K562 (cell line): Measurements from ENCODE around the gene MAZ. TPM values are rescaled to one million over a fixed set of nuclear protein-coding genes. Genes with fewer than 3 reads are reported as not detected.

ENCODE experiments used
- BACH1 ChIP-seq: fragments of 200-800 bp; sonication (Bioruptor generic); IDR thresholded peaks from 2 replicates; pipeline ENCODE4 v1.6.1; 2016; ENCODE audit warnings: missing genetic modification characterization, missing compliant biosample characterization
- BCL6 ChIP-seq: fragments of 250-450 bp; sonication (Bioruptor Pico); IDR thresholded peaks from 2 replicates; pipeline ENCODE4 v1.4.0; 2020
- BHLHE40 ChIP-seq: IDR thresholded peaks from 2 replicates; pipeline ENCODE4 v1.6.1; 2011; ENCODE audit warnings: low read length, improper control_type of control experiment
- CBX1 ChIP-seq: sonication (generic); IDR thresholded peaks from 2 replicates; pipeline ENCODE4 v1.6.1; 2016; ENCODE audit warnings: antibody characterized with exemption, low read depth, mild to moderate bottlenecking
- DACH1 ChIP-seq: fragments of 450-650 bp; IDR thresholded peaks from 2 replicates; pipeline ENCODE4 v1.6.1; 2018; ENCODE audit not compliant: partially characterized antibody
- FOXA1 ChIP-seq: fragments of 450-650 bp; IDR thresholded peaks from 2 replicates; pipeline ENCODE4 v1.6.1; 2016; ENCODE audit warnings: mild to moderate bottlenecking, borderline replicate concordance
- GABPB1 ChIP-seq: sonication (generic); formaldehyde crosslinking; IDR thresholded peaks from 2 replicates; pipeline ENCODE4 v1.8.0; 2022; ENCODE audit warnings: mild to moderate bottlenecking, missing genetic modification reagents
- KLF13 ChIP-seq: fragments of 450-650 bp; IDR thresholded peaks from 2 replicates; pipeline ENCODE4 v1.6.1; 2016; ENCODE audit warnings: missing genetic modification characterization, low read depth, mild to moderate bottlenecking, missing compliant biosample characterization, moderate library complexity, borderline replicate concordance
- MAZ ChIP-seq, 2 experiments: fragments of 450-650 bp in 1 of 2; sonication (generic) in 1 of 2; formaldehyde crosslinking; IDR thresholded peaks in 1 of 2; conservative IDR thresholded peaks in 1 of 2; 2 replicates each; pipeline versions ENCODE4 v1.4.0 to v1.5.0; 2020; ENCODE audit warnings: mild to moderate bottlenecking in 1 of 2, missing genetic modification reagents in 1 of 2
- MYBL2 ChIP-seq, 2 experiments: fragments of 450-650 bp in 1 of 2; sonication (generic) in 1 of 2; formaldehyde crosslinking in 1 of 2; IDR thresholded peaks; 2 replicates each; pipeline versions ENCODE4 v1.6.1 to v1.8.1; 2017 to 2022; ENCODE audit warnings: borderline replicate concordance in 1 of 2, inconsistent platforms in 1 of 2, low read depth in 1 of 2, mild to moderate bottlenecking in 1 of 2, missing genetic modification reagents in 1 of 2, moderate library complexity in 1 of 2
- NFYB ChIP-seq: IDR thresholded peaks from 2 replicates; pipeline ENCODE4 v1.6.1; 2011; ENCODE audit warnings: mild to moderate bottlenecking, moderate library complexity; ENCODE audit not compliant: insufficient read length; ENCODE audit errors: extremely low read depth
- NRF1 ChIP-seq, 2 experiments: fragments of 450-650 bp; IDR thresholded peaks in 1 of 2; conservative IDR thresholded peaks in 1 of 2; 2 replicates each; pipeline ENCODE4 v1.6.1; 2014; ENCODE audit warnings: mild to moderate bottlenecking in 2 of 2
- NUFIP1 ChIP-seq: fragments of 450-650 bp; IDR thresholded peaks from 2 replicates; pipeline ENCODE4 v1.6.1; 2018; ENCODE audit not compliant: partially characterized antibody
- PPARD ChIP-seq: fragments of 250-450 bp; sonication (Bioruptor Pico); IDR thresholded peaks from 2 replicates; pipeline ENCODE4 v1.8.0; 2022; ENCODE audit warnings: inconsistent platforms, mild to moderate bottlenecking, moderate library complexity
- RB1 ChIP-seq: fragments of 450-650 bp; IDR thresholded peaks from 2 replicates; pipeline ENCODE4 v1.6.1; 2017; ENCODE audit warnings: low read depth, mild to moderate bottlenecking
- SAFB ChIP-seq: fragments of 200-400 bp; formaldehyde crosslinking; IDR thresholded peaks from 2 replicates; pipeline ENCODE4 v1.6.1; 2017; ENCODE audit warnings: low read depth, low read length, borderline replicate concordance
- STAG1 ChIP-seq: sonication (generic); formaldehyde crosslinking; IDR thresholded peaks from 2 replicates; pipeline ENCODE4 v1.5.0; 2020; ENCODE audit warnings: missing genetic modification reagents, borderline replicate concordance
- XRCC5 ChIP-seq: fragments of 200-400 bp; formaldehyde crosslinking; IDR thresholded peaks from 2 replicates; pipeline ENCODE4 v1.6.1; 2017; ENCODE audit warnings: low read depth, mild to moderate bottlenecking, low read length
- ZBED1 ChIP-seq: IDR thresholded peaks from 2 replicates; pipeline ENCODE4 v1.6.1; 2014
- ZBTB7A ChIP-seq: IDR thresholded peaks from 2 replicates; pipeline ENCODE4 v1.6.1; 2011; ENCODE audit warnings: low read depth, mild to moderate bottlenecking, low read length, moderate library complexity, borderline replicate concordance; ENCODE audit not compliant: control insufficient read depth
- ZC3H11A ChIP-seq: IDR thresholded peaks from 2 replicates; pipeline ENCODE4 v1.6.1; 2012; ENCODE audit warnings: low read depth, low read length, improper control_type of control experiment
- ZNF12 ChIP-seq: sonication (generic); formaldehyde crosslinking; IDR thresholded peaks from 2 replicates; pipeline ENCODE4 v1.4.0; 2020; ENCODE audit warnings: mild to moderate bottlenecking, missing genetic modification reagents
- polyA plus RNA-seq, 8 experiments: library from polyadenylated mRNA; depleted of rRNA in 4 of 8; stranded (reverse) in 5 of 8; unstranded in 3 of 8; fragments of >200 nt; fragmentation: Nextera tagmentation in 2 of 8; fragmentation: Illumina TruSeq in 1 of 8; extraction: Ambion mirVana in 2 of 8; extraction: Trizol in 1 of 8; gene quantifications; 2 replicates each; pipeline versions ENCODE4 v1.2.1 to v1.2.3, GENCODE V29; 2011 to 2014; ENCODE audit warnings: inconsistent platforms in 1 of 8, missing spikeins in 1 of 8
- total RNA-seq, 7 experiments: library from RNA; depleted of rRNA in 6 of 7; stranded (reverse); fragments of >200 nt in 6 of 7; fragmentation: Illumina TruSeq in 2 of 7; extraction: Trizol in 2 of 7; gene quantifications; 2 replicates each; pipeline versions ENCODE4 v1.2.1 to v1.2.3, GENCODE V29; 2011 to 2021; ENCODE audit warnings: low replicate concordance in 1 of 7
- TF ChIP-seq, protein P1 (sequence below): IDR thresholded peaks from 2 replicates; pipeline ENCODE4 v1.6.1; 2011; ENCODE audit not compliant: insufficient read length; ENCODE audit errors: extremely low read depth
- TF ChIP-seq, protein P2 (sequence below): sonication (generic); IDR thresholded peaks from 2 replicates; pipeline ENCODE4 v1.6.1; 2016
- TF ChIP-seq, protein P3 (sequence below): sonication (generic); formaldehyde crosslinking; IDR thresholded peaks from 2 replicates; pipeline ENCODE4 v1.8.0; 2022; ENCODE audit warnings: missing genetic modification reagents, mild to moderate bottlenecking, borderline replicate concordance

MAZ gene
- total and polyA plus RNA-seq, 9 of the 15 experiments (the other 6 are each of a cell fraction or from before 2014, with no cell fraction given) = 45.4 to 532 (median 250) TPM

DNA sequence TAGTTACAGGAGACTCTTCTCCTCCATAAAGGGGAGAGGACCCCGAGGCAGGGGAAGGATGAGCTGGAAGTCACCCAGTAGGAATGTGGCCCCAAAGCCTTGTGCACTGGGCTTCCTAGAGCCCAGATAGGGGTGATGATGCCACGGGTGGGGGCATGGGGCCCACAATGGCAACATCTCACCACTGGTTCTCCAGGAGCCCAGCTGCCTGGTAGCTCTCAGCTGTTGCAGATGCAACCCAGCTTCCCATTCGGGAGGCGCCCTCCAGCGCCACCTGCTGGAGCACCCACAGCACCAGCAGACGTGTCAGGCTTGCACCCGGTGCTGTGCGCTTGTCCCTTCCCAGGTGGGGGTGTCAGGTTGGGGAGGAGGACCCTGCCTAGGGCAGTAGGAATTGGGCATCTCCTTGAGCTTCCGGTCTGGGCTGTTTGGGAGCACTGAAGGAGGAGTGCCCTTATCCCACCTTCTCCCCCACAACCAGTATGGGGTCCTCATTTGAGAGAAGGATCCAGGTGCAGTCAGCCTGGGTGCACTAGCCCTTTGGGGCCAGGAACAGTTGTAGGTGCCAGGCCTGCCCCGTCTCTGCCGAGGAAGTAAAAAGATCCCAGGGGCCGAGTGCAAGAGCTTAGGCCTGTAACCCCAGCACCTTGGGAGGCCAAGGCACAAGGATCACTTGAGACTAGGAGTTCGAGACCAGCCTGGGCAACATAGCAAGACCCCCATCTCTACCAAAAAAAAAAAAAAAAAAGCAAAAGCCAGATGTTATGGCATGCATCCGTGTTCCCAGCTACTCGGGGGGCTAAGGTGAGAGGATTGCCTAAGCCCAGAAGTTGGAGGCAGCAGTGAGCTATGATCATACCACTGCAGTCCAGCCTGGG lies 42.3 kb downstream of the MAZ start (continued):
- TF ChIP-seq FOXA1 (no peak), NRF1 (conservative IDR thresholded peaks at IDR 0.05 in 1 of 2, IDR thresholded peaks at IDR 0.05 in 1 of 2) (no peak), KLF13 (tag) (no peak), ZBTB7A (0 out of 2 replicates have a peak, but pooled peaks have one; percentile 10), CBX1 (0 out of 2 replicates have a peak, but pooled peaks have one; percentile 43), GABPB1 (CRISPR knock-in tag) (peak; percentile 36; the same call in 1 of the 2 replicates), DACH1 (peak; percentile 75), MAZ (CRISPR knock-in tag; conservative IDR thresholded peaks at IDR 0.05 in 1 of 2, IDR thresholded peaks at IDR 0.05 in 1 of 2) (peak; percentile 33 to 67; a peak in 1 of 4 replicates), NUFIP1 (no peak), PPARD (CRISPR knock-in tag) (no peak), RB1 (peak; percentile 73), BHLHE40 (peak; percentile 40; the same call in 1 of the 2 replicates), STAG1 (CRISPR knock-in tag) (peak; percentile 73; the same call in 1 of the 2 replicates), ZNF12 (CRISPR knock-in tag) (peak; percentile 17; the same call in 1 of the 2 replicates), ZC3H11A (no peak), BCL6 (no peak), ZBED1 (no peak), BACH1 (tag) (no peak), MYBL2 (IDR thresholded peaks at IDR 0.05; ENCODE audit: low read depth) (no peak), MYBL2 (CRISPR knock-in tag; IDR thresholded peaks at IDR 0.05; ENCODE audit: borderline replicate concordance) (no peak), SAFB (no peak), XRCC5 (0 out of 2 replicates have a peak, but pooled peaks have one; percentile 39), NFYB (no peak)
- TF ChIP-seq, protein P1, sequence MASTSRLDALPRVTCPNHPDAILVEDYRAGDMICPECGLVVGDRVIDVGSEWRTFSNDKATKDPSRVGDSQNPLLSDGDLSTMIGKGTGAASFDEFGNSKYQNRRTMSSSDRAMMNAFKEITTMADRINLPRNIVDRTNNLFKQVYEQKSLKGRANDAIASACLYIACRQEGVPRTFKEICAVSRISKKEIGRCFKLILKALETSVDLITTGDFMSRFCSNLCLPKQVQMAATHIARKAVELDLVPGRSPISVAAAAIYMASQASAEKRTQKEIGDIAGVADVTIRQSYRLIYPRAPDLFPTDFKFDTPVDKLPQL = no peak
- TF ChIP-seq, protein P2, sequence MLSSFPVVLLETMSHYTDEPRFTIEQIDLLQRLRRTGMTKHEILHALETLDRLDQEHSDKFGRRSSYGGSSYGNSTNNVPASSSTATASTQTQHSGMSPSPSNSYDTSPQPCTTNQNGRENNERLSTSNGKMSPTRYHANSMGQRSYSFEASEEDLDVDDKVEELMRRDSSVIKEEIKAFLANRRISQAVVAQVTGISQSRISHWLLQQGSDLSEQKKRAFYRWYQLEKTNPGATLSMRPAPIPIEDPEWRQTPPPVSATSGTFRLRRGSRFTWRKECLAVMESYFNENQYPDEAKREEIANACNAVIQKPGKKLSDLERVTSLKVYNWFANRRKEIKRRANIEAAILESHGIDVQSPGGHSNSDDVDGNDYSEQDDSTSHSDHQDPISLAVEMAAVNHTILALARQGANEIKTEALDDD = no peak
- TF ChIP-seq, protein P3, sequence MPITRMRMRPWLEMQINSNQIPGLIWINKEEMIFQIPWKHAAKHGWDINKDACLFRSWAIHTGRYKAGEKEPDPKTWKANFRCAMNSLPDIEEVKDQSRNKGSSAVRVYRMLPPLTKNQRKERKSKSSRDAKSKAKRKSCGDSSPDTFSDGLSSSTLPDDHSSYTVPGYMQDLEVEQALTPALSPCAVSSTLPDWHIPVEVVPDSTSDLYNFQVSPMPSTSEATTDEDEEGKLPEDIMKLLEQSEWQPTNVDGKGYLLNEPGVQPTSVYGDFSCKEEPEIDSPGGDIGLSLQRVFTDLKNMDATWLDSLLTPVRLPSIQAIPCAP (CRISPR knock-in tag) = no peak
